Measurements from ENCODE around the gene RMRP. TPM values are rescaled to one million over a fixed set of nuclear protein-coding genes. Genes with fewer than 3 reads are reported as not detected.

RMRP gene
- total and polyA plus RNA-seq, 4 donors, result 44.8 to 39,735 (median 15,277) TPM

- peak; percentile 39 to 56 (median 45) for DNase-seq
- Histone ChIP-seq H3K4me1 (ENCODE audit: control insufficient read depth in 5 of 5, insufficient read depth in 5 of 5, low read length in 5 of 5) (peaks cover 0 to 2% (median 0%) of the 10 kb centered on the region in 5 donors), H3K36me3 (ENCODE audit: control insufficient read depth in 4 of 4, insufficient read depth in 4 of 4, low read length in 4 of 4) (peaks cover 31 to 48% (median 44%) of the 10 kb centered on the region in 4 donors), H3K9ac (ENCODE audit: insufficient read depth in 1 of 2, low read length in 2 of 2) (no peak overlapping the region), H3K27ac (ENCODE audit: low read depth in 1 of 2, low read length in 1 of 2) (peak overlapping the region in 1 of 2 donors; percentile 58), H3K4me3 (no peak overlapping the region), H3K27me3 (ENCODE audit: control insufficient read depth in 3 of 3, insufficient read depth in 3 of 3, low read length in 2 of 3) (no peaks in the 10 kb centered on the region), H3K9me3 (ENCODE audit: control insufficient read depth in 4 of 4, insufficient read depth in 3 of 4, low read length in 3 of 4) (no peaks in the 10 kb centered on the region)
- WGBS, 2 donors, result 37 to 45% methylated on average over 9 of the region's 9 CpGs
- ATAC-seq (ENCODE audit: insufficient read depth, low FRiP score), result peak; percentile 32
- TF ChIP-seq, protein P1, sequence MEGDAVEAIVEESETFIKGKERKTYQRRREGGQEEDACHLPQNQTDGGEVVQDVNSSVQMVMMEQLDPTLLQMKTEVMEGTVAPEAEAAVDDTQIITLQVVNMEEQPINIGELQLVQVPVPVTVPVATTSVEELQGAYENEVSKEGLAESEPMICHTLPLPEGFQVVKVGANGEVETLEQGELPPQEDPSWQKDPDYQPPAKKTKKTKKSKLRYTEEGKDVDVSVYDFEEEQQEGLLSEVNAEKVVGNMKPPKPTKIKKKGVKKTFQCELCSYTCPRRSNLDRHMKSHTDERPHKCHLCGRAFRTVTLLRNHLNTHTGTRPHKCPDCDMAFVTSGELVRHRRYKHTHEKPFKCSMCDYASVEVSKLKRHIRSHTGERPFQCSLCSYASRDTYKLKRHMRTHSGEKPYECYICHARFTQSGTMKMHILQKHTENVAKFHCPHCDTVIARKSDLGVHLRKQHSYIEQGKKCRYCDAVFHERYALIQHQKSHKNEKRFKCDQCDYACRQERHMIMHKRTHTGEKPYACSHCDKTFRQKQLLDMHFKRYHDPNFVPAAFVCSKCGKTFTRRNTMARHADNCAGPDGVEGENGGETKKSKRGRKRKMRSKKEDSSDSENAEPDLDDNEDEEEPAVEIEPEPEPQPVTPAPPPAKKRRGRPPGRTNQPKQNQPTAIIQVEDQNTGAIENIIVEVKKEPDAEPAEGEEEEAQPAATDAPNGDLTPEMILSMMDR (IDR thresholded peaks at IDR 0.05; ENCODE audit: control extremely low read depth, extremely low read depth), result peak; percentile 74
Observed at GRCh38 chr9:35696520-35697215, 38.8 kb upstream of the RMRP start.

- H3K27ac ChIP-seq (ENCODE audit: low read depth in 1 of 2, low read length in 1 of 2), result peak overlapping the region in 1 of 2 donors; percentile 58
- TF ChIP-seq, protein P1 (IDR thresholded peaks at IDR 0.05; ENCODE audit: control extremely low read depth, extremely low read depth), result no peak
- DNase-seq (no peak), ATAC-seq (ENCODE audit: insufficient read depth, low FRiP score) (no peak)
- 89% methylated on average over 3 of the region's 3 CpGs for WGBS, 2 donors
- H3K9me3 ChIP-seq (ENCODE audit: control insufficient read depth in 4 of 4, insufficient read depth in 3 of 4, low read length in 3 of 4), result no peaks in the 10 kb centered on the region
- H3K4me1 ChIP-seq (ENCODE audit: control insufficient read depth in 5 of 5, insufficient read depth in 5 of 5, low read length in 5 of 5), result peaks cover 0 to 5% (median 0%) of the 10 kb centered on the region in 5 donors
- H3K9ac ChIP-seq (ENCODE audit: insufficient read depth in 1 of 2, low read length in 2 of 2), result no peak overlapping the region
- no peak overlapping the region for H3K4me3 ChIP-seq
- H3K36me3 ChIP-seq (ENCODE audit: control insufficient read depth in 4 of 4, insufficient read depth in 4 of 4, low read length in 4 of 4), result peaks cover 29 to 42% (median 39%) of the 10 kb centered on the region in 4 donors
- H3K27me3 ChIP-seq (ENCODE audit: control insufficient read depth in 3 of 3, insufficient read depth in 3 of 3, low read length in 2 of 3), result no peaks in the 10 kb centered on the region
Observed at GRCh38 chr9:35695943-35696401, 38.2 kb upstream of the RMRP start.

GRCh38 chr9:35691757-35692301 is 34.0 kb upstream of the RMRP start:
- DNase-seq (no peak), ATAC-seq (ENCODE audit: insufficient read depth, low FRiP score) (no peak)
- H3K9me3 ChIP-seq (ENCODE audit: control insufficient read depth in 4 of 4, insufficient read depth in 3 of 4, low read length in 3 of 4), result no peaks in the 10 kb centered on the region
- WGBS, 2 donors, result 81 to 86% methylated on average over 13 of the region's 13 CpGs
- no peak overlapping the region for H3K9ac ChIP-seq (ENCODE audit: insufficient read depth in 1 of 2, low read length in 2 of 2)
- no peaks in the 10 kb centered on the region for H3K27me3 ChIP-seq (ENCODE audit: control insufficient read depth in 3 of 3, insufficient read depth in 3 of 3, low read length in 2 of 3)
- H3K27ac ChIP-seq (ENCODE audit: low read depth in 1 of 2, low read length in 1 of 2), result peak overlapping the region; percentile 44 to 91
- H3K36me3 ChIP-seq (ENCODE audit: control insufficient read depth in 4 of 4, insufficient read depth in 4 of 4, low read length in 4 of 4), result peaks cover 0 to 2% (median 2%) of the 10 kb centered on the region in 4 donors
- TF ChIP-seq, protein P1 (IDR thresholded peaks at IDR 0.05; ENCODE audit: control extremely low read depth, extremely low read depth), result no peak
- H3K4me3 ChIP-seq, result no peak overlapping the region
- peaks cover 6 to 25% (median 11%) of the 10 kb centered on the region in 5 donors for H3K4me1 ChIP-seq (ENCODE audit: control insufficient read depth in 5 of 5, insufficient read depth in 5 of 5, low read length in 5 of 5)

Data from lung (tissue), 12 donors.